ENCODE measurements around the gene RYR2. TPM values are rescaled to one million over a fixed set of nuclear protein-coding genes. Genes with fewer than 3 reads are reported as not detected.

The RYR2 gene
- total RNA-seq, 1 experiment from 2014 or later = 2.8 TPM

DNA sequence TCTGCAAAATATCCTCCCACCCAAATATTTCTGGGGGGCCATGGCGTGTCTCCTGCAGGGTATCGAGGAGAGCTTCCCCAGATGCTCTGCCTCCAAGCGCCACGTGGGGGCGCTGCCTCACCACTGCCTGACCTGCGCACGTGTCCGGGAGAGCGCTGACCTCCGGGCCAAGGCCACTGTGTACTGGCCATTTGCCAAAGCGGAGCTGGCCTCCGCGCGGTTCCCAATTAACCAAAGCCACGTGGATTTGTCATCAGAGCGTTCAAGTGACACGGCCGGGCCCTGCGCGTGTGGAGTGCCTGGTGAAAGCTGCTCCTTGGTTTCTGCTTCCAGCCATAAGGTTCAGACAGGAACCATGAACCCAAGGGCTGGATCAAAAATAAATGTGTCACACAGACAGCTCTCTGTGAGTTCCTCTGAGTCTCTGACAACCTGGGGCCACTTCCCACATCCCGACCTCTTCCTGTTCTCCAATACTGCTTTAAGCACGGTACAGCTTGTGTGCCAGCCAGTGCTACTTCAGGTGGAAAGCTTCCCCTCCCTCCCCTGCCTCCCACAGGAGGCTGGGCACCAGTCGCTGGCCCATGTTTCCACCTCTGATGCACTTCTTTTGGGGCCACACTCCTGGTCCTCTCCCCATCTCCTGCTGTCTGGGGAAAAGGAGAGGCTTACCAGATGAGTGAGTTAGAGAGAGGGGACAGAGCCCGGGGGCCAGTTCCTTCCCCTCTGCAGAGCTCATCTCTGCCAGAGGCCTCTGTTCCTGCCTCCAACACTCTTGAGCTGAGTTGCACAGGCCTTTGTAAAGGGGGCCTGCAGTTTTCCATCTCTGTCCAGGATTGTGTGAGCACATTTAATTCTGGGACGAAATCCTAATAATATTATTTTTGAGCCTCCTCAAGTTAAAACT, 822.6 kb downstream of the RYR2 start:
- no TSS peak for BruUV-seq (replicated peaks)
- Histone ChIP-seq H3K9me3 (ENCODE audit: low read depth, low read length, poor library complexity, severe bottlenecking) (no peaks in the 10 kb centered on the region), H3K27ac (ENCODE audit: low read depth, low read length, poor library complexity, severe bottlenecking) (no peak overlapping the region), H3K36me3 (ENCODE audit: insufficient read depth, low read length, poor library complexity, severe bottlenecking) (no peaks in the 10 kb centered on the region), H3K27me3 (replicated peaks; ENCODE audit: insufficient read depth, low read depth, low read length, poor library complexity) (no peaks in the 10 kb centered on the region), H3K4me1 (ENCODE audit: insufficient read depth, low read length, poor library complexity, severe bottlenecking) (no peaks in the 10 kb centered on the region), H3K4me3 (ENCODE audit: low read depth, low read length, poor library complexity, severe bottlenecking) (no peak overlapping the region)
- intact Hi-C loops (cut with micrococcal nuclease; ENCODE audit: unreplicated experiment) = no loop called here
- ChIA-PET POLR2A (ENCODE audit: low non-redundant PET) (no interaction called here), CTCF (interaction anchor here (0.7 kb wide), 1 partner anchor 10 kb away, joined by 3 read pairs; no protein-coding TSS in a partner anchor)
- TF ChIP-seq EZH2 (IDR thresholded peaks at IDR 0.05; ENCODE audit: borderline replicate concordance, low read depth, low read length, poor library complexity, severe bottlenecking) = no peak
- TF ChIP-seq, protein P1, sequence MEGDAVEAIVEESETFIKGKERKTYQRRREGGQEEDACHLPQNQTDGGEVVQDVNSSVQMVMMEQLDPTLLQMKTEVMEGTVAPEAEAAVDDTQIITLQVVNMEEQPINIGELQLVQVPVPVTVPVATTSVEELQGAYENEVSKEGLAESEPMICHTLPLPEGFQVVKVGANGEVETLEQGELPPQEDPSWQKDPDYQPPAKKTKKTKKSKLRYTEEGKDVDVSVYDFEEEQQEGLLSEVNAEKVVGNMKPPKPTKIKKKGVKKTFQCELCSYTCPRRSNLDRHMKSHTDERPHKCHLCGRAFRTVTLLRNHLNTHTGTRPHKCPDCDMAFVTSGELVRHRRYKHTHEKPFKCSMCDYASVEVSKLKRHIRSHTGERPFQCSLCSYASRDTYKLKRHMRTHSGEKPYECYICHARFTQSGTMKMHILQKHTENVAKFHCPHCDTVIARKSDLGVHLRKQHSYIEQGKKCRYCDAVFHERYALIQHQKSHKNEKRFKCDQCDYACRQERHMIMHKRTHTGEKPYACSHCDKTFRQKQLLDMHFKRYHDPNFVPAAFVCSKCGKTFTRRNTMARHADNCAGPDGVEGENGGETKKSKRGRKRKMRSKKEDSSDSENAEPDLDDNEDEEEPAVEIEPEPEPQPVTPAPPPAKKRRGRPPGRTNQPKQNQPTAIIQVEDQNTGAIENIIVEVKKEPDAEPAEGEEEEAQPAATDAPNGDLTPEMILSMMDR (conservative IDR thresholded peaks at IDR 0.05; ENCODE audit: low read depth, low read length) = peak; percentile 71
- peak; percentile 4 for DNase-seq (ENCODE audit: low spot score)

- no peaks in the 10 kb centered on the region for H3K36me3 ChIP-seq (ENCODE audit: insufficient read depth, low read length, poor library complexity, severe bottlenecking)
- ChIA-PET CTCF (no interaction called here), POLR2A (ENCODE audit: low non-redundant PET) (no interaction called here)
- no peak overlapping the region for H3K27ac ChIP-seq (ENCODE audit: low read depth, low read length, poor library complexity, severe bottlenecking)
- intact Hi-C loops (cut with micrococcal nuclease; ENCODE audit: unreplicated experiment) = no loop called here
- no peak for DNase-seq (ENCODE audit: low spot score)
- TF ChIP-seq, protein P1 (conservative IDR thresholded peaks at IDR 0.05; ENCODE audit: low read depth, low read length) = no peak
- TF ChIP-seq EZH2 (IDR thresholded peaks at IDR 0.05; ENCODE audit: borderline replicate concordance, low read depth, low read length, poor library complexity, severe bottlenecking) = no peak
- no peak overlapping the region for H3K4me3 ChIP-seq (ENCODE audit: low read depth, low read length, poor library complexity, severe bottlenecking)
- no TSS peak for BruUV-seq (replicated peaks)
- H3K9me3 ChIP-seq (ENCODE audit: low read depth, low read length, poor library complexity, severe bottlenecking) = no peaks in the 10 kb centered on the region
- no peaks in the 10 kb centered on the region for H3K4me1 ChIP-seq (ENCODE audit: insufficient read depth, low read length, poor library complexity, severe bottlenecking)
- H3K27me3 ChIP-seq (replicated peaks; ENCODE audit: insufficient read depth, low read depth, low read length, poor library complexity) = no peaks in the 10 kb centered on the region
These were observed 825.5 kb downstream of the RYR2 start for GRCh38 chr1:237867380-237867888.

- no peak for DNase-seq (ENCODE audit: low spot score)
- no TSS peak for BruUV-seq (replicated peaks)
- Histone ChIP-seq H3K27ac (ENCODE audit: low read depth, low read length, poor library complexity, severe bottlenecking) (no peak overlapping the region), H3K4me1 (ENCODE audit: insufficient read depth, low read length, poor library complexity, severe bottlenecking) (no peaks in the 10 kb centered on the region), H3K36me3 (ENCODE audit: insufficient read depth, low read length, poor library complexity, severe bottlenecking) (no peaks in the 10 kb centered on the region), H3K4me3 (ENCODE audit: low read depth, low read length, poor library complexity, severe bottlenecking) (no peak overlapping the region), H3K27me3 (replicated peaks; ENCODE audit: insufficient read depth, low read depth, low read length, poor library complexity) (no peaks in the 10 kb centered on the region), H3K9me3 (ENCODE audit: low read depth, low read length, poor library complexity, severe bottlenecking) (no peaks in the 10 kb centered on the region)
- TF ChIP-seq, protein P1 (conservative IDR thresholded peaks at IDR 0.05; ENCODE audit: low read depth, low read length) = no peak
- no peak for TF ChIP-seq EZH2 (IDR thresholded peaks at IDR 0.05; ENCODE audit: borderline replicate concordance, low read depth, low read length, poor library complexity, severe bottlenecking)
- ChIA-PET CTCF (no interaction called here), POLR2A (ENCODE audit: low non-redundant PET) (no interaction called here)
- intact Hi-C loops (cut with micrococcal nuclease; ENCODE audit: unreplicated experiment) = no loop called here
These were observed 827.0 kb downstream of the RYR2 start for GRCh38 chr1:237868817-237869600.

Data from A673 (cell line).